ENCODE data around the gene RAPGEF3.
A peak's percentile ranks its signal among the peaks of the same experiment; 100 is the strongest.

RAPGEF3 gene

DNA sequence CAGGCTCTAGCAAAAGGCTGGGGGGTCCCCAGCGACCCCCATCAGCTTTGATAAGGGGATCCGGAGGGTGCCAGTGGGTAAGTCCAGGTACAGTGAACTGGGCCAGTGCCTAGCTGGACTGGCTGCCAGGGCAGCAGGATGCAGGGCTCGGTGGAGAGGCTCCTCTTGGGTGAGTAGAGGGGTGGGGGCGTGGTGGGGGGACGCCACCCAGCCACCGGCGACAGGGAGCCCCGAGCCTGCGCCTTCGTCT is 171 bp downstream of the RAPGEF3 start:
- Histone ChIP-seq H3K27me3 (replicated peaks) (no peaks in the 10 kb centered on the region), H3K27ac (no peak overlapping the region), H3K4me3 (ENCODE audit: low read depth, low read length) (peak overlapping the region; percentile 63), H3K36me3 (replicated peaks) (no peaks in the 10 kb centered on the region)
- no peak for DNase-seq
- in situ Hi-C loops (cut with HindIII; ENCODE audit: low pct_ligation_motif_present, low sequenced_read_pairs) = no loop called here
- TF ChIP-seq, protein P1, sequence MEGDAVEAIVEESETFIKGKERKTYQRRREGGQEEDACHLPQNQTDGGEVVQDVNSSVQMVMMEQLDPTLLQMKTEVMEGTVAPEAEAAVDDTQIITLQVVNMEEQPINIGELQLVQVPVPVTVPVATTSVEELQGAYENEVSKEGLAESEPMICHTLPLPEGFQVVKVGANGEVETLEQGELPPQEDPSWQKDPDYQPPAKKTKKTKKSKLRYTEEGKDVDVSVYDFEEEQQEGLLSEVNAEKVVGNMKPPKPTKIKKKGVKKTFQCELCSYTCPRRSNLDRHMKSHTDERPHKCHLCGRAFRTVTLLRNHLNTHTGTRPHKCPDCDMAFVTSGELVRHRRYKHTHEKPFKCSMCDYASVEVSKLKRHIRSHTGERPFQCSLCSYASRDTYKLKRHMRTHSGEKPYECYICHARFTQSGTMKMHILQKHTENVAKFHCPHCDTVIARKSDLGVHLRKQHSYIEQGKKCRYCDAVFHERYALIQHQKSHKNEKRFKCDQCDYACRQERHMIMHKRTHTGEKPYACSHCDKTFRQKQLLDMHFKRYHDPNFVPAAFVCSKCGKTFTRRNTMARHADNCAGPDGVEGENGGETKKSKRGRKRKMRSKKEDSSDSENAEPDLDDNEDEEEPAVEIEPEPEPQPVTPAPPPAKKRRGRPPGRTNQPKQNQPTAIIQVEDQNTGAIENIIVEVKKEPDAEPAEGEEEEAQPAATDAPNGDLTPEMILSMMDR (IDR thresholded peaks at IDR 0.05; ENCODE audit: low read depth, low read length, missing control alignments) = no peak

DNA sequence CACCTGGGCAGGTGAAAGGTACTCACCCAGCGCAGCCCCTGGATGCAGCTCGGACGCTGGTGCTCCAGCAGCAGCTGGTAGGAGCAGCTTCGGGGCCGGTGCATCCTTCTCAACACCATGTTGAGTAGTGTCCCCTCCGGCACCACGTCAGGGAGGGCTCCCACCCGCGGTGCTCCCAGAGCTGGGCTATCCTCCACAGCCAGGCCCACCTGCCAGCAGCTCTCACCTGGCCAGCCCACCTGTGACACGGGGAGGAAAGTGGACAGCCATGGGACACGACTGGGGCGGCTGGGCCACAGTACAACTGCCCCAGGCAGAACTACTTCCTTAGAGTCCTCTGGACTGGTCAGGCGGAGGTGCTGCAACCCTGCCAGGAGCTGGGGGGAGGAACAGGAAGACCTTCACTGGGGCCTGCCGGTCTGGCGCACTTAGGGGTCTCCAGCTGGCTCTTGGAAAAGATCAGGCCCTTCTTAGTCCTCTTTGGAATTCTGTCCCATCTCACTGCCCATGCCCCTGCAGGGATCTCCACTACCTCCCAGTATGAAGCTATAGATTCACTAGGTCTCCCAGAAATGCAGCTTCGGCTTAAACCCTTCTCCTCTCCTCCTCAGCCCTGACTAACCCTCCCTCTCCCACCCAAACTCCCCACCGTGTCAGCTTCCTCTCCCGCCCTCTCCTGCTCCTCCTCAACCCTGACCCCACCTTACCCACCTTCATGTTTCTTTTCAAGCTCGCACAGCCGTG is 668 bp downstream of the RAPGEF3 start:
- no peaks in the 10 kb centered on the region for H3K36me3 ChIP-seq (replicated peaks)
- DNase-seq = no peak
- no peak overlapping the region for H3K27ac ChIP-seq
- TF ChIP-seq, protein P1 (IDR thresholded peaks at IDR 0.05; ENCODE audit: low read depth, low read length, missing control alignments) = no peak
- H3K4me3 ChIP-seq (ENCODE audit: low read depth, low read length) = peak overlapping the region; percentile 63
- in situ Hi-C loops (cut with HindIII; ENCODE audit: low pct_ligation_motif_present, low sequenced_read_pairs) = no loop called here
- H3K27me3 ChIP-seq (replicated peaks) = no peaks in the 10 kb centered on the region

DNA sequence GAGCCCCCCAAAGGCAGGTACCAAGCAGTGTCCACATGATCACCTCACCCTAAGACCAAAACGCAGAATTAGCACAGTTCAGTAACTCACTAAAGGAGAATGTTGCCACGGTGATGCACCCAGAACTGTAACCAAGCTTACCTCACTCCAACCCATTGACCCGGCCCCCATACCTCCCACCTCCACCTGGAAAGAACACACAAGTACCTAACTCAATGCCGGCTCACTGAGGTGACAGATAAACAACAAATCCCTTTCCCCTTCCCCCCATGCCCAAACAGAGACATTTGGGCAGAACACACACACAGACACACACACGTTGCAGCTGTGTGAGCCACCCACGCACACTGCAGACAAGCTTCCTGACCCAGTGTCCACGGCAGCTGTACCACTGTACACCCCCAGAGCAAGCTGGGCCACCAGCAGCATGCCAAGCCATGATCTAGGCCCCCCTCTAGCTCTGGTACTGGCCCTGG is 1.3 kb downstream of the RAPGEF3 start:
- Histone ChIP-seq H3K4me3 (ENCODE audit: low read depth, low read length) (no peak overlapping the region), H3K36me3 (replicated peaks) (no peaks in the 10 kb centered on the region), H3K27me3 (replicated peaks) (no peaks in the 10 kb centered on the region), H3K27ac (no peak overlapping the region)
- in situ Hi-C loops (cut with HindIII; ENCODE audit: low pct_ligation_motif_present, low sequenced_read_pairs) = no loop called here
- TF ChIP-seq, protein P1 (IDR thresholded peaks at IDR 0.05; ENCODE audit: low read depth, low read length, missing control alignments) = no peak
- DNase-seq = no peak

DNA sequence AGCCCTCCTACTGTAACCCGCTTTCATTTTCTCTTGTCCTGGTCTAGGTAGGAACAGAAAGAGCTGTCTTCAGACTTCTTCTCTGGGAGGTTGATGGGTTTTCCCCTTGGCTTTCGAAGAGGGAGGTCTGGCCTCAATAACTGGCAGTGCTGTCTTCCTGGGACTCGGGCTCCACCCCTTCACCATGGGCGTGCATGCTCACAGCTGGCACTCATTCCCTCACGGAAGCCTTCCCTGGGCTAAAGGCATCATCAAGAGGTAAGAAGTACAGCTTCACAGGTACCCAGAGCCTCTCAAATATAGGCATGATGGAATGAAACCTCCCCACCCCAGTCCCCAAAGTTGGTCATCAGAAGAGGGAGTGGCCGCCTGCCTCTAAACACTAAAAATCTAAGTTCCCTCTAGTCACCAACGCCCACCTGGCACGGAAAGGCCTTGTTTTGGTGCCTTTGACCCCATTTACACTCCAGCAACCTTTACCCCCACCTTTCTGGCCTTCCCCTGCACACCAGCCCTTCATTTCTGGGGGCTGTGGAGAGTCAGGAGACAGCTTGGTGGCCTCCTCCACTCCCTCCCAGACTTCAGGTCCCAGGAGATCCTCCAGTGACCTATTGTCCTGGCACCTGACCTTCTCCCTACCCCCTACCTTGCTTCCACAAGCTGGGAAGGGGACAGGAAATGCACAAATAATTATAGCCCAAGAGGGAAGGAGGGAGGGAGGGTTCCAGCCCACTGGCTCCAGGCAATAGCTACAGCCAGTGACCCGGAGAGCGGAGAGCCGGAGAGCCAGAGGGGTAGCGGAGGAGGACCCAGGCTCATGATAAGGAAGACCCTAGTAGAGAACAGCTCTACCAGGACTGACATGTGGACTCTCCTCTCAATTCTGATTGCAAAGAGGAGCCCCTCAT is 2.8 kb downstream of the RAPGEF3 start:
- H3K27me3 ChIP-seq (replicated peaks) = no peaks in the 10 kb centered on the region
- TF ChIP-seq, protein P1 (IDR thresholded peaks at IDR 0.05; ENCODE audit: low read depth, low read length, missing control alignments) = no peak
- no peak for DNase-seq
- H3K36me3 ChIP-seq (replicated peaks) = no peaks in the 10 kb centered on the region
- H3K4me3 ChIP-seq (ENCODE audit: low read depth, low read length) = no peak overlapping the region
- in situ Hi-C loops (cut with HindIII; ENCODE audit: low pct_ligation_motif_present, low sequenced_read_pairs) = no loop called here
- no peak overlapping the region for H3K27ac ChIP-seq

DNA sequence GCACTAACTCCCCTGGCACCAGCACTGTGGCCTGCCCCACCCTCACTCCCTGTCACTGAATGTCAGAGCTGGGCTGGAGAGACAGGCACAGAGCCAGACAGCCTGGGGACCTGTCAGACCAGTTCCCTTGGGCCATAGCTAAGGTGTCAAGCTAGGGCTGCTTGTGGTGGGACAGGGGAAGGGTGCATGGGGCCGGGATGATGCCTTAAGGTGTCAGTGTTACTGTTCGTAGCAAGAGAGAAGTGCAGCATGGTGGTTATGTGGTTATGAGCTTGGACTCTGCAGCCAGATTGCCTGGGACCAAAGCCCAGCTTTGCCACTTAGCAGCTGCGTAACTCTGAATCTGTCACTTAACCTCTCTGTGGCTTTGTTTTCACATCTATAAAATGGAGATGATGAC is 3.8 kb downstream of the RAPGEF3 start:
- Histone ChIP-seq H3K27me3 (replicated peaks) (no peaks in the 10 kb centered on the region), H3K27ac (no peak overlapping the region), H3K36me3 (replicated peaks) (no peaks in the 10 kb centered on the region), H3K4me3 (ENCODE audit: low read depth, low read length) (no peak overlapping the region)
- TF ChIP-seq, protein P1 (IDR thresholded peaks at IDR 0.05; ENCODE audit: low read depth, low read length, missing control alignments) = no peak
- in situ Hi-C loops (cut with HindIII; ENCODE audit: low pct_ligation_motif_present, low sequenced_read_pairs) = no loop called here
- no peak for DNase-seq

All from brain microvascular endothelial cell (primary cell).